Adipose tissue (tissue), 3 donors: ENCODE data around the gene SENP6. TPM values are rescaled to one million over a fixed set of nuclear protein-coding genes. Genes with fewer than 3 reads are reported as not detected.
A peak's percentile ranks its signal among the peaks of the same experiment; 100 is the strongest.

Source experiments
- H3K27ac ChIP-seq: one replicate; pipeline ENCODE4 v1.5.1; 2013; ENCODE audit warnings: low read depth, low read length
- WGBS, 3 donors: extraction: QIAGEN DNeasy Blood & Tissue Kit; methylation state at CpG; one replicate each; pipeline ENCODE4 v1.1.7; 2013; 5-methylcytosine and 5-hydroxymethylcytosine counted together
- polyA plus RNA-seq, 3 donors: library from polyadenylated mRNA; stranded (reverse); fragments of 200-250 nt; gene quantifications; one replicate each; pipeline ENCODE4 v1.2.3, GENCODE V29; 2013
- donor health status: healthy with polysubstance abuse.
- donor health status: Bipolar disorder and iron deficiency.
- donor health status: healthy.

Gene SENP6
- polyA plus RNA-seq, 3 donors = 16.1 to 29.4 (median 29.1) TPM

DNA sequence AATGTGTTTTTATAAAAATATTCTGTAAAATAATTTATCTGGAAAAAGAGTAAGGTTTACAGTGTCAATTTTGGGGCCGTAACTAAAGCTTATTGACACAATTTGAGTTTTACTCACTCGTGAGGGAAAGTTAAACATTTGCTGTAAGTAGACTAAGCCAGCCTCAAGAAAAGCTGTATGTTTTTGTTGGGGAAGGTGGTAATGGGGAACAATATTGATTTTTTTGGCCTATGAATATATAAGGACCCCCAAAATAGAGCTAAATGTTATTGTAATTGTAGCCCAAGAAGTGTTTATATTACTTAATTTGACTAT lies 1.4 kb downstream of the SENP6 start:
- no peak overlapping the region for H3K27ac ChIP-seq
- 0 to 4% (median 2%) methylated on average over 2 of the region's 2 CpGs for WGBS, 3 donors

DNA sequence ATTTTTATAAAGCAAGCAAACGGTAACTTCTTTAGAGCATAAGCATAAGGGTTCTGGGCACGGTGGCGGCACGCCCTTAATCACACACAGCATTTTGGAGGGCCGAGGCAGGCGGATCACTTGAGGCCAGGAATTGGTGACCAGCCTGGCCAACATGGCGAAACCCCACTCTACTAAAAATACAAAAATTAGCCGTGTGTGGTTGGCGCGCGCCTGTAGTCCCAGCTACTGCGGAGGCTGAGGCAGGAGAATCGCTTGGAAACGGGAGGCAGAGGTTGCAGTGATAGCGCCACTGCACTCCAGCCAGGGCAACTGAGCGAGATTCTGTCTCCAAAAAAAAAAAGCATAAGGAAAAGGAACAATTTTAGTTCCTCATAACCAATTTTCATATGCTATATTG lies 2.6 kb downstream of the SENP6 start:
- WGBS, 3 donors = 93 to 96% (median 95%) methylated on average over 16 of the region's 16 CpGs
- no peak overlapping the region for H3K27ac ChIP-seq

- 92 to 96% (median 93%) methylated on average over 4 of the region's 4 CpGs for WGBS, 3 donors
Observed at GRCh38 chr6:75605635-75606034, 4.0 kb downstream of the SENP6 start.

DNA sequence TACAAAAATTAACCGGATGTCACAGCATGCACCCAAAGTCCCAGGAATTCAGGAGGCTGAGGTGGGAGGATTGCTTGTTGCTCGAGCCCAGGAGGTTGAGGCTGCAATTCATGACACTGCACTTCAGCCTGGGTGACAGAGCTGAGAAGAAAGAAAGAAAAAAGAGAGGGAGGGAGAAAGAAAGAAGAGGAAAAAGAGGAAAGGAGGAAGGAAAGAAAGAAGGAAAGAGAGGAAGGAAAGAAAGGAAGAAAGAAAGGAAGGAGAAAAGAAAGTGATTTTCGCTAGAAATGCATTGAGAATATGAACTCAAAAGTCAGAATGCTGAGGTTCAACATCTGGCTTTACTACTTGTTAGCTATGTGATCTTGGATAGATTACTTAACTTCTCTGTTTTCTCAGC lies 6.6 kb downstream of the SENP6 start:
- H3K27ac ChIP-seq = no peak overlapping the region
- 69 to 89% (median 71%) methylated on average over 3 of the region's 3 CpGs for whole genome bisulfite sequencing, 3 donors

More at GRCh38 chr6:75605635-75606034, 4.0 kb downstream of the SENP6 start:
- no peak overlapping the region for H3K27ac ChIP-seq

GRCh38 chr6:75608956-75609533 lies 7.4 kb downstream of the SENP6 start:
- 27 to 53% (median 33%) methylated on average over 4 of the region's 4 CpGs for WGBS, 3 donors
- H3K27ac ChIP-seq = no peak overlapping the region

GRCh38 chr6:75609639-75610590 lies 8.2 kb downstream of the SENP6 start:
- 82 to 93% (median 92%) methylated on average over 6 of the region's 6 CpGs for WGBS, 3 donors
- peak overlapping the region; percentile 52 for H3K27ac ChIP-seq

GRCh38 chr6:75611011-75611701 lies 9.5 kb downstream of the SENP6 start:
- WGBS, 3 donors = 32 to 56% (median 53%) methylated on average over 2 of the region's 2 CpGs
- H3K27ac ChIP-seq = no peak overlapping the region

GRCh38 chr6:75611702-75612375 lies 10.2 kb downstream of the SENP6 start:
- 72 to 84% (median 83%) methylated on average over 5 of the region's 5 CpGs for WGBS, 3 donors
- no peak overlapping the region for H3K27ac ChIP-seq

- H3K27ac ChIP-seq = no peak overlapping the region
- 71 to 94% (median 77%) methylated on average over 3 of the region's 3 CpGs for WGBS, 3 donors
Observed at GRCh38 chr6:75612434-75612833, 10.8 kb downstream of the SENP6 start.

DNA sequence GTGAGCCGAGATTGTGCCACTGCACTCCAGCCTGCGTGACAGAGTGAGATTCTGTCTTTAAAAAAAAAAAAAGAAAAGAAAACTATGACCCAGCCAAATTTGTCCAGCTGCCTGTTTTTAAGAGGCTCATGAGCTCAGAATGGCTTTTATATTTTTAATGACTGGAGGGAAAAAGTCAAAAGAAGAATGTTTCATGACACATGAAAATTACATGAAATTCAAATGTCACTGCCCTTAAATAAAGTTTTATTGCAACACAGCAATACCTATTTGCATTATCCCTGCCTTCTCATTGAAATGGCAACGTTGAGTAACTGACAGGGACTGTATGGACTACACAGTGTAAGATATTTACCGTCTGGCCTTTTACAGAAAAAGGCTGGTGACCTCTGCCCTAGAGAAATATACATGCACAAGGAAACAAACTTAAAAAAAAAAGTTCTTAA lies 11.4 kb downstream of the SENP6 start:
- WGBS, 3 donors = 32 to 41% (median 40%) methylated on average over 4 of the region's 4 CpGs
- H3K27ac ChIP-seq = no peak overlapping the region

- 91 to 100% (median 93%) methylated on average over 1 of the region's 1 CpG for WGBS, 3 donors
- no peak overlapping the region for H3K27ac ChIP-seq
Observed at GRCh38 chr6:75618437-75618836, 16.8 kb downstream of the SENP6 start.

GRCh38 chr6:75619230-75619899 lies 17.7 kb downstream of the SENP6 start:
- 55 to 65% (median 59%) methylated on average over 5 of the region's 5 CpGs for WGBS, 3 donors
- H3K27ac ChIP-seq = no peak overlapping the region

GRCh38 chr6:75620381-75621304 lies 19.0 kb downstream of the SENP6 start:
- H3K27ac ChIP-seq = no peak overlapping the region
- 52 to 83% (median 72%) methylated on average over 7 of the region's 7 CpGs for WGBS, 3 donors

DNA sequence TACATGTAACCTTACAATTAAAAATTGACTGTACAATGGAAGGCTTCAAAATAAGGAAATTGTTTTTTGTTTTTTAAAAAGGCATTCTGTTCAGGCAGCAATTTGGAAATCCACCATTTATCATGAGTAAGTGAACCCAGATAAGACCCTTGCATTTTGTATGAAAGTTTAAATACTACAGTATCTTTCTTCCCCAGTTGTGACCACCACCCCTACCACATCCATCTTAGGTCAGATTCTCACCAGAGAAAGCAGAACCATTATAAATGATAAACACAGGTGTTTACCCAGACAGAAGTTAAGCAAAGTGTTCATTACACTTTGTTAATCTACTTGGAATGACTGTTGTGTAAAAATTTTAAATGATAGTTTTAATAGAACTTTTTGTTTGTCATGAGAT lies 20.2 kb downstream of the SENP6 start:
- no peak overlapping the region for H3K27ac ChIP-seq

DNA sequence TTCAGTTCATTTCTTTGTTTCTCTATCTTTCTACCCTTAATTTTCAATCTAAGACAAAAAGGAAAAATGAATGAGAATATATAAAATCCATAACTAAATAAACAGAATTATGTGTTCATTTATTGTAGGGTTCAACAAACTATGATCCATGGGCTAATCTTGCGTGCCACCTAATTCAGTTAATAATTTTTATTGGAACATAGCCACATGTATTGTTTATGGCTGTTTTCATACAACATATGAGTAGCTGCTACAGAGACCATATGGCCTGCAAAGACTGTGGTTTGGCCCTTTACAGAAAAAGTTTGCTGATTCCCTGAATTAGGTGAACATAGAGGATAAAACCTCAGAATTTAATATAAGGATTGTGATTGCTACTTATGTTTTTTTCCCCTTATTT lies 21.8 kb downstream of the SENP6 start:
- 89 to 93% (median 90%) methylated on average over 1 of the region's 1 CpG for WGBS, 3 donors
- no peak overlapping the region for H3K27ac ChIP-seq

- no peak overlapping the region for H3K27ac ChIP-seq
- 80 to 97% (median 97%) methylated on average over 4 of the region's 4 CpGs for WGBS, 3 donors
Observed at GRCh38 chr6:75624335-75624734, 22.7 kb downstream of the SENP6 start.

DNA sequence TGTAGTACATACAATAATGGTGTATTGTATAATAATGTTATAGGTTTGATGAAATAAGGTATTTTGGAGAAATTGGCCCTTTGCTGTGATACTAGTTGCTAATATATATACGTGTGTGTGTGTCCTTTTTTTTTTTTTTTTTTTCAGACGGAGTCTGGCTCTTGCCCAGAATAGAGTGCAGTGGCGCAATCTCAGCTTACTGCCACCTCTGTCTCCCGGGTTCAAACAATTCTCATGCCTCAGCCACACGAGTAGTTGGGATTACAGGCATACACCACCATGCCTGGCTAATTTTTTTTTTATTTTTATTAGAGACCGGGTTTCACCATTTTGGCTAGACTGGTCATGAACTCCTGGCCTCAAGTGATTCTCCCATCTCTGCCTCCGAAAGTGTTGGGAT lies 23.3 kb downstream of the SENP6 start:
- WGBS, 3 donors = 65 to 79% (median 69%) methylated on average over 7 of the region's 7 CpGs
- H3K27ac ChIP-seq = no peak overlapping the region
